ENCODE results near the gene GTF3C2. TPM values are rescaled to one million over a fixed set of nuclear protein-coding genes. Genes with fewer than 3 reads are reported as not detected.

The GTF3C2 gene
- total and polyA plus RNA-seq, 2 of the 13 experiments (the other 11 are each of a cell fraction or from before 2014, with no cell fraction given), result 77.5 to 130 TPM

DNA sequence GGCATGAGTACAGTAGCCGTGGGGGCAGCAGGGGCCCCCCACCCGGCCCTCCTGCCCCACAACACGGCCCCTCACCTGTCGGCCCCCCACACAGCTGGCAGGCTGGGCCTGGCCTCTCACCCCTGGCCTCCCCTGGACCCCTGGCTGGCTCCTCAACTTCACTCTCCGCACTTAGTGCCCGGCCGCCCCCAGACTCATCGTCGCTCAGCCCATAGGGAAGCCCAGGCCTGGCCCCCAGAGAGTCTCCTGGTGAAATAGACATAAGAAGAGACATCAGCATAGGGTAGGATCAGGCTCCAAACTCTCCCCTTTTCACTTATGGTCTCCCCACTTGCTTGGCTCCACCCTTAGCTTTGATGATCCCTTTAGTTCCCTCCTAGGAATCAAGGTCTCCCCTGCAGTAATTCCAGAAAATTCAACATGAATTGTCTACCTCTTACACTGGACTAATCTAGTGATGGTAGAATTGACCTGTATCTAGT, 22.3 kb upstream of the GTF3C2 start (continued):
- TF ChIP-seq, protein P1, sequence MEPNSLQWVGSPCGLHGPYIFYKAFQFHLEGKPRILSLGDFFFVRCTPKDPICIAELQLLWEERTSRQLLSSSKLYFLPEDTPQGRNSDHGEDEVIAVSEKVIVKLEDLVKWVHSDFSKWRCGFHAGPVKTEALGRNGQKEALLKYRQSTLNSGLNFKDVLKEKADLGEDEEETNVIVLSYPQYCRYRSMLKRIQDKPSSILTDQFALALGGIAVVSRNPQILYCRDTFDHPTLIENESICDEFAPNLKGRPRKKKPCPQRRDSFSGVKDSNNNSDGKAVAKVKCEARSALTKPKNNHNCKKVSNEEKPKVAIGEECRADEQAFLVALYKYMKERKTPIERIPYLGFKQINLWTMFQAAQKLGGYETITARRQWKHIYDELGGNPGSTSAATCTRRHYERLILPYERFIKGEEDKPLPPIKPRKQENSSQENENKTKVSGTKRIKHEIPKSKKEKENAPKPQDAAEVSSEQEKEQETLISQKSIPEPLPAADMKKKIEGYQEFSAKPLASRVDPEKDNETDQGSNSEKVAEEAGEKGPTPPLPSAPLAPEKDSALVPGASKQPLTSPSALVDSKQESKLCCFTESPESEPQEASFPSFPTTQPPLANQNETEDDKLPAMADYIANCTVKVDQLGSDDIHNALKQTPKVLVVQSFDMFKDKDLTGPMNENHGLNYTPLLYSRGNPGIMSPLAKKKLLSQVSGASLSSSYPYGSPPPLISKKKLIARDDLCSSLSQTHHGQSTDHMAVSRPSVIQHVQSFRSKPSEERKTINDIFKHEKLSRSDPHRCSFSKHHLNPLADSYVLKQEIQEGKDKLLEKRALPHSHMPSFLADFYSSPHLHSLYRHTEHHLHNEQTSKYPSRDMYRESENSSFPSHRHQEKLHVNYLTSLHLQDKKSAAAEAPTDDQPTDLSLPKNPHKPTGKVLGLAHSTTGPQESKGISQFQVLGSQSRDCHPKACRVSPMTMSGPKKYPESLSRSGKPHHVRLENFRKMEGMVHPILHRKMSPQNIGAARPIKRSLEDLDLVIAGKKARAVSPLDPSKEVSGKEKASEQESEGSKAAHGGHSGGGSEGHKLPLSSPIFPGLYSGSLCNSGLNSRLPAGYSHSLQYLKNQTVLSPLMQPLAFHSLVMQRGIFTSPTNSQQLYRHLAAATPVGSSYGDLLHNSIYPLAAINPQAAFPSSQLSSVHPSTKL (CRISPR knock-in tag; IDR thresholded peaks at IDR 0.05), result no peak
- no peak for TF ChIP-seq SAFB2 (CRISPR knock-in tag; IDR thresholded peaks at IDR 0.05; ENCODE audit: borderline replicate concordance, low read depth)
- TF ChIP-seq, protein P2, sequence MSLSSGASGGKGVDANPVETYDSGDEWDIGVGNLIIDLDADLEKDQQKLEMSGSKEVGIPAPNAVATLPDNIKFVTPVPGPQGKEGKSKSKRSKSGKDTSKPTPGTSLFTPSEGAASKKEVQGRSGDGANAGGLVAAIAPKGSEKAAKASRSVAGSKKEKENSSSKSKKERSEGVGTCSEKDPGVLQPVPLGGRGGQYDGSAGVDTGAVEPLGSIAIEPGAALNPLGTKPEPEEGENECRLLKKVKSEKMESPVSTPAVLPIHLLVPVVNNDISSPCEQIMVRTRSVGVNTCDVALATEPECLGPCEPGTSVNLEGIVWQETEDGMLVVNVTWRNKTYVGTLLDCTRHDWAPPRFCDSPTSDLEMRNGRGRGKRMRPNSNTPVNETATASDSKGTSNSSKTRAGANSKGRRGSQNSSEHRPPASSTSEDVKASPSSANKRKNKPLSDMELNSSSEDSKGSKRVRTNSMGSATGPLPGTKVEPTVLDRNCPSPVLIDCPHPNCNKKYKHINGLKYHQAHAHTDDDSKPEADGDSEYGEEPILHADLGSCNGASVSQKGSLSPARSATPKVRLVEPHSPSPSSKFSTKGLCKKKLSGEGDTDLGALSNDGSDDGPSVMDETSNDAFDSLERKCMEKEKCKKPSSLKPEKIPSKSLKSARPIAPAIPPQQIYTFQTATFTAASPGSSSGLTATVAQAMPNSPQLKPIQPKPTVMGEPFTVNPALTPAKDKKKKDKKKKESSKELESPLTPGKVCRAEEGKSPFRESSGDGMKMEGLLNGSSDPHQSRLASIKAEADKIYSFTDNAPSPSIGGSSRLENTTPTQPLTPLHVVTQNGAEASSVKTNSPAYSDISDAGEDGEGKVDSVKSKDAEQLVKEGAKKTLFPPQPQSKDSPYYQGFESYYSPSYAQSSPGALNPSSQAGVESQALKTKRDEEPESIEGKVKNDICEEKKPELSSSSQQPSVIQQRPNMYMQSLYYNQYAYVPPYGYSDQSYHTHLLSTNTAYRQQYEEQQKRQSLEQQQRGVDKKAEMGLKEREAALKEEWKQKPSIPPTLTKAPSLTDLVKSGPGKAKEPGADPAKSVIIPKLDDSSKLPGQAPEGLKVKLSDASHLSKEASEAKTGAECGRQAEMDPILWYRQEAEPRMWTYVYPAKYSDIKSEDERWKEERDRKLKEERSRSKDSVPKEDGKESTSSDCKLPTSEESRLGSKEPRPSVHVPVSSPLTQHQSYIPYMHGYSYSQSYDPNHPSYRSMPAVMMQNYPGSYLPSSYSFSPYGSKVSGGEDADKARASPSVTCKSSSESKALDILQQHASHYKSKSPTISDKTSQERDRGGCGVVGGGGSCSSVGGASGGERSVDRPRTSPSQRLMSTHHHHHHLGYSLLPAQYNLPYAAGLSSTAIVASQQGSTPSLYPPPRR (CRISPR knock-in tag; IDR thresholded peaks at IDR 0.05; ENCODE audit: borderline replicate concordance), result no peak
- TF ChIP-seq, protein P3, sequence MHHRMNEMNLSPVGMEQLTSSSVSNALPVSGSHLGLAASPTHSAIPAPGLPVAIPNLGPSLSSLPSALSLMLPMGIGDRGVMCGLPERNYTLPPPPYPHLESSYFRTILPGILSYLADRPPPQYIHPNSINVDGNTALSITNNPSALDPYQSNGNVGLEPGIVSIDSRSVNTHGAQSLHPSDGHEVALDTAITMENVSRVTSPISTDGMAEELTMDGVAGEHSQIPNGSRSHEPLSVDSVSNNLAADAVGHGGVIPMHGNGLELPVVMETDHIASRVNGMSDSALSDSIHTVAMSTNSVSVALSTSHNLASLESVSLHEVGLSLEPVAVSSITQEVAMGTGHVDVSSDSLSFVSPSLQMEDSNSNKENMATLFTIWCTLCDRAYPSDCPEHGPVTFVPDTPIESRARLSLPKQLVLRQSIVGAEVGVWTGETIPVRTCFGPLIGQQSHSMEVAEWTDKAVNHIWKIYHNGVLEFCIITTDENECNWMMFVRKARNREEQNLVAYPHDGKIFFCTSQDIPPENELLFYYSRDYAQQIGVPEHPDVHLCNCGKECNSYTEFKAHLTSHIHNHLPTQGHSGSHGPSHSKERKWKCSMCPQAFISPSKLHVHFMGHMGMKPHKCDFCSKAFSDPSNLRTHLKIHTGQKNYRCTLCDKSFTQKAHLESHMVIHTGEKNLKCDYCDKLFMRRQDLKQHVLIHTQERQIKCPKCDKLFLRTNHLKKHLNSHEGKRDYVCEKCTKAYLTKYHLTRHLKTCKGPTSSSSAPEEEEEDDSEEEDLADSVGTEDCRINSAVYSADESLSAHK (CRISPR knock-in tag; IDR thresholded peaks at IDR 0.05; ENCODE audit: borderline replicate concordance), result no peak
- TF ChIP-seq TBX2 (CRISPR knock-in tag; IDR thresholded peaks at IDR 0.05; ENCODE audit: borderline replicate concordance), result no peak
- TF ChIP-seq HNRNPH1 (optimal IDR thresholded peaks at IDR 0.05; ENCODE audit: low read depth, low read length), result no peak
- TF ChIP-seq, protein P4, sequence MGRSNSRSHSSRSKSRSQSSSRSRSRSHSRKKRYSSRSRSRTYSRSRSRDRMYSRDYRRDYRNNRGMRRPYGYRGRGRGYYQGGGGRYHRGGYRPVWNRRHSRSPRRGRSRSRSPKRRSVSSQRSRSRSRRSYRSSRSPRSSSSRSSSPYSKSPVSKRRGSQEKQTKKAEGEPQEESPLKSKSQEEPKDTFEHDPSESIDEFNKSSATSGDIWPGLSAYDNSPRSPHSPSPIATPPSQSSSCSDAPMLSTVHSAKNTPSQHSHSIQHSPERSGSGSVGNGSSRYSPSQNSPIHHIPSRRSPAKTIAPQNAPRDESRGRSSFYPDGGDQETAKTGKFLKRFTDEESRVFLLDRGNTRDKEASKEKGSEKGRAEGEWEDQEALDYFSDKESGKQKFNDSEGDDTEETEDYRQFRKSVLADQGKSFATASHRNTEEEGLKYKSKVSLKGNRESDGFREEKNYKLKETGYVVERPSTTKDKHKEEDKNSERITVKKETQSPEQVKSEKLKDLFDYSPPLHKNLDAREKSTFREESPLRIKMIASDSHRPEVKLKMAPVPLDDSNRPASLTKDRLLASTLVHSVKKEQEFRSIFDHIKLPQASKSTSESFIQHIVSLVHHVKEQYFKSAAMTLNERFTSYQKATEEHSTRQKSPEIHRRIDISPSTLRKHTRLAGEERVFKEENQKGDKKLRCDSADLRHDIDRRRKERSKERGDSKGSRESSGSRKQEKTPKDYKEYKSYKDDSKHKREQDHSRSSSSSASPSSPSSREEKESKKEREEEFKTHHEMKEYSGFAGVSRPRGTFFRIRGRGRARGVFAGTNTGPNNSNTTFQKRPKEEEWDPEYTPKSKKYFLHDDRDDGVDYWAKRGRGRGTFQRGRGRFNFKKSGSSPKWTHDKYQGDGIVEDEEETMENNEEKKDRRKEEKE (IDR thresholded peaks at IDR 0.05), result no peak
- no peak for TF ChIP-seq ZSCAN21 (CRISPR knock-in tag; IDR thresholded peaks at IDR 0.05; ENCODE audit: borderline replicate concordance)
- TF ChIP-seq NKX3-1 (CRISPR knock-in tag; IDR thresholded peaks at IDR 0.05), result no peak
- no peak for TF ChIP-seq BRCA1 (CRISPR knock-in tag; IDR thresholded peaks at IDR 0.05)
- TF ChIP-seq, protein P5, sequence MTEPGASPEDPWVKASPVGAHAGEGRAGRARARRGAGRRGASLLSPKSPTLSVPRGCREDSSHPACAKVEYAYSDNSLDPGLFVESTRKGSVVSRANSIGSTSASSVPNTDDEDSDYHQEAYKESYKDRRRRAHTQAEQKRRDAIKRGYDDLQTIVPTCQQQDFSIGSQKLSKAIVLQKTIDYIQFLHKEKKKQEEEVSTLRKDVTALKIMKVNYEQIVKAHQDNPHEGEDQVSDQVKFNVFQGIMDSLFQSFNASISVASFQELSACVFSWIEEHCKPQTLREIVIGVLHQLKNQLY (CRISPR knock-in tag; IDR thresholded peaks at IDR 0.05), result no peak
- TF ChIP-seq, protein P6, sequence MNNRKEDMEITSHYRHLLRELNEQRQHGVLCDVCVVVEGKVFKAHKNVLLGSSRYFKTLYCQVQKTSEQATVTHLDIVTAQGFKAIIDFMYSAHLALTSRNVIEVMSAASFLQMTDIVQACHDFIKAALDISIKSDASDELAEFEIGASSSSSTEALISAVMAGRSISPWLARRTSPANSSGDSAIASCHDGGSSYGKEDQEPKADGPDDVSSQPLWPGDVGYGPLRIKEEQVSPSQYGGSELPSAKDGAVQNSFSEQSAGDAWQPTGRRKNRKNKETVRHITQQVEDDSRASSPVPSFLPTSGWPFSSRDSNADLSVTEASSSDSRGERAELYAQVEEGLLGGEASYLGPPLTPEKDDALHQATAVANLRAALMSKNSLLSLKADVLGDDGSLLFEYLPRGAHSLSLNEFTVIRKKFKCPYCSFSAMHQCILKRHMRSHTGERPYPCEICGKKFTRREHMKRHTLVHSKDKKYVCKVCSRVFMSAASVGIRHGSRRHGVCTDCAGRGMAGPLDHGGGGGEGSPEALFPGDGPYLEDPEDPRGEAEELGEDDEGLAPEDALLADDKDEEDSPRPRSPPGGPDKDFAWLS (CRISPR knock-in tag; IDR thresholded peaks at IDR 0.05; ENCODE audit: borderline replicate concordance), result no peak
